MM.1S (cell line): ENCODE measurements around the gene CADPS.

Experiments
- DNase-seq: peaks from one replicate; pipeline ENCODE4 v3.0.0-alpha.2; 2015
- H2AFZ ChIP-seq: fragments of 300-600 bp; sonication (generic); 2 replicates; pipeline ENCODE4 v1.6.0; 2016; ENCODE audit warnings: antibody characterized with exemption, low read length
- H3F3A ChIP-seq: fragments of 300-600 bp; sonication (generic); 2 replicates; pipeline ENCODE4 v1.6.1; 2016; ENCODE audit warnings: mild to moderate bottlenecking, antibody characterized with exemption, low read length, moderate library complexity, mixed read lengths; ENCODE audit not compliant: insufficient read depth
- H3K27ac ChIP-seq: fragments of 300-600 bp; sonication (generic); 2 replicates; pipeline ENCODE4 v1.5.1; 2016; ENCODE audit warnings: mild to moderate bottlenecking, low read length
- H3K27me3 ChIP-seq: fragments of 300-600 bp; sonication (generic); replicated peaks from 2 replicates; pipeline ENCODE4 v1.6.0; 2016; ENCODE audit warnings: low read length; ENCODE audit not compliant: insufficient read depth
- H3K36me3 ChIP-seq: fragments of 300-600 bp; sonication (generic); replicated peaks from 2 replicates; pipeline ENCODE4 v1.6.1; 2016; ENCODE audit warnings: mild to moderate bottlenecking, low read length, mixed read lengths; ENCODE audit not compliant: insufficient read depth
- H3K4me1 ChIP-seq: fragments of 300-600 bp; sonication (generic); 2 replicates; pipeline ENCODE4 v1.6.1; 2016; ENCODE audit warnings: low read length, mixed read lengths
- H3K4me2 ChIP-seq: fragments of 300-600 bp; sonication (generic); 2 replicates; pipeline ENCODE4 v1.6.0; 2016; ENCODE audit warnings: low read depth, low read length
- H3K4me3 ChIP-seq: fragments of 300-600 bp; sonication (generic); 2 replicates; pipeline ENCODE4 v1.5.1; 2016; ENCODE audit warnings: low read length, mixed read lengths
- H3K79me2 ChIP-seq: fragments of 300-600 bp; sonication (generic); 2 replicates; pipeline ENCODE4 v1.6.1; 2016; ENCODE audit warnings: mixed run types, low read length, mixed read lengths
- H3K9ac ChIP-seq: fragments of 300-600 bp; sonication (generic); 2 replicates; pipeline ENCODE4 v1.6.1; 2016; ENCODE audit warnings: low read length, mixed read lengths
- H3K9me2 ChIP-seq: fragments of 300-600 bp; sonication (generic); replicated peaks from 2 replicates; pipeline ENCODE4 v1.6.1; 2016; ENCODE audit warnings: mild to moderate bottlenecking, low read length, mixed read lengths; ENCODE audit not compliant: insufficient read depth
- H3K9me3 ChIP-seq: fragments of 300-600 bp; sonication (generic); replicated peaks from 2 replicates; pipeline ENCODE4 v1.6.1; 2016; ENCODE audit warnings: mild to moderate bottlenecking, low read length, mixed read lengths; ENCODE audit not compliant: insufficient read depth
- H4K20me1 ChIP-seq: fragments of 300-600 bp; sonication (generic); 2 replicates; pipeline ENCODE4 v1.6.1; 2016; ENCODE audit warnings: mild to moderate bottlenecking, low read length, moderate library complexity, mixed read lengths; ENCODE audit not compliant: insufficient read depth
- CTCF ChIP-seq: fragments of 300-600 bp; sonication (generic); IDR thresholded peaks from 2 replicates; pipeline ENCODE4 v1.5.1; 2016; ENCODE audit warnings: antibody characterized with exemption, low read length, mixed read lengths
- EZH2 ChIP-seq: fragments of 300-600 bp; sonication (generic); optimal IDR thresholded peaks from 2 replicates; pipeline ENCODE3; 2017; ENCODE audit warnings: low read depth, mild to moderate bottlenecking, antibody characterized with exemption, low read length, mixed read lengths
- EZH2phosphoT487 ChIP-seq: fragments of 300-600 bp; sonication (generic); IDR thresholded peaks from 2 replicates; pipeline ENCODE4 v1.6.1; 2018; ENCODE audit warnings: antibody characterized with exemption, low read length

Gene CADPS

GRCh38 chr3:62403765-62404164, 471.5 kb downstream of the CADPS start:
- DNase-seq, result no peak
- H3K4me2 ChIP-seq, result no peak overlapping the region
- no peak overlapping the region for H3K27ac ChIP-seq
- H3K9ac ChIP-seq, result no peak overlapping the region
- H3K79me2 ChIP-seq, result no peaks in the 10 kb centered on the region
- no peak for TF ChIP-seq EZH2phosphoT487
- TF ChIP-seq CTCF, result no peak
- TF ChIP-seq EZH2, result no peak
- H3K4me3 ChIP-seq, result no peak overlapping the region
- H4K20me1 ChIP-seq, result no peaks in the 10 kb centered on the region
- H3K9me2 ChIP-seq, result no peaks in the 10 kb centered on the region
- no peak overlapping the region for H2AFZ ChIP-seq
- H3K4me1 ChIP-seq, result no peaks in the 10 kb centered on the region
- no peaks in the 10 kb centered on the region for H3K9me3 ChIP-seq
- H3F3A ChIP-seq, result no peaks in the 10 kb centered on the region
- no peaks in the 10 kb centered on the region for H3K27me3 ChIP-seq
- H3K36me3 ChIP-seq, result no peaks in the 10 kb centered on the region

- H3K4me1 ChIP-seq, result no peaks in the 10 kb centered on the region
- H3K9me2 ChIP-seq, result no peaks in the 10 kb centered on the region
- H3F3A ChIP-seq, result no peaks in the 10 kb centered on the region
- no peaks in the 10 kb centered on the region for H3K9me3 ChIP-seq
- H3K27me3 ChIP-seq, result no peaks in the 10 kb centered on the region
- no peaks in the 10 kb centered on the region for H3K79me2 ChIP-seq
- no peaks in the 10 kb centered on the region for H3K36me3 ChIP-seq
- TF ChIP-seq CTCF (no peak), EZH2phosphoT487 (no peak), EZH2 (no peak)
- H3K27ac ChIP-seq, result no peak overlapping the region
- H3K9ac ChIP-seq, result no peak overlapping the region
- no peak overlapping the region for H3K4me2 ChIP-seq
- H2AFZ ChIP-seq, result no peak overlapping the region
- H4K20me1 ChIP-seq, result no peaks in the 10 kb centered on the region
- no peak overlapping the region for H3K4me3 ChIP-seq
- DNase-seq, result no peak
These were observed 482.5 kb downstream of the CADPS start for GRCh38 chr3:62392626-62393292.

- no peaks in the 10 kb centered on the region for H4K20me1 ChIP-seq
- H3K27ac ChIP-seq, result no peak overlapping the region
- TF ChIP-seq EZH2 (no peak), EZH2phosphoT487 (no peak), CTCF (no peak)
- H2AFZ ChIP-seq, result no peak overlapping the region
- no peak overlapping the region for H3K9ac ChIP-seq
- no peaks in the 10 kb centered on the region for H3K9me3 ChIP-seq
- no peak overlapping the region for H3K4me2 ChIP-seq
- no peaks in the 10 kb centered on the region for H3K9me2 ChIP-seq
- no peak for DNase-seq
- no peaks in the 10 kb centered on the region for H3K4me1 ChIP-seq
- no peaks in the 10 kb centered on the region for H3K36me3 ChIP-seq
- H3K27me3 ChIP-seq, result no peaks in the 10 kb centered on the region
- H3F3A ChIP-seq, result no peaks in the 10 kb centered on the region
- no peak overlapping the region for H3K4me3 ChIP-seq
- no peaks in the 10 kb centered on the region for H3K79me2 ChIP-seq
These were observed 488.0 kb downstream of the CADPS start for GRCh38 chr3:62387251-62387650.
